Stomach (tissue), 9 donors: ENCODE results near the gene BCL11B. TPM values are rescaled to one million over a fixed set of nuclear protein-coding genes. Genes with fewer than 3 reads are reported as not detected.
"Not testable (repeated sequence)": the region's sequence is repeated elsewhere in the genome, so short reads cannot be mapped to it uniquely, and the experiment has no call there.

Source experiments
- DNase-seq, 2 donors: peaks; one replicate each; pipeline versions ENCODE4 v3.0.0 to v3.0.0-alpha.2; 2013 to 2019
- H3K27ac ChIP-seq, 5 donors: fragments of 200-600 bp in 4 of 5; sonication (generic) in 4 of 5; one replicate each; pipeline ENCODE4 v1.5.1; 2013 to 2019; ENCODE audit warnings: mild to moderate bottlenecking in 1 of 5, moderate library complexity in 1 of 5
- H3K27me3 ChIP-seq, 3 donors: fragments of 200-600 bp; sonication (generic); one replicate each; pipeline ENCODE4 v1.5.1; 2017 to 2019; ENCODE audit warnings: mixed run types in 1 of 3
- H3K36me3 ChIP-seq, 4 donors: fragments of 200-600 bp; sonication (generic); 1 replicate in 3 of 4; 2 replicates in 1 of 4; pipeline ENCODE4 v1.5.1; 2016 to 2019
- H3K4me1 ChIP-seq, 4 donors: fragments of 200-600 bp; sonication (generic); one replicate each; pipeline ENCODE4 v1.5.1; 2016 to 2019
- H3K4me3 ChIP-seq, 4 donors: fragments of 200-600 bp; sonication (generic) in 3 of 4; one replicate each; pipeline ENCODE4 v1.5.1; 2016 to 2019; ENCODE audit warnings: mild to moderate bottlenecking in 1 of 4
- H3K9me3 ChIP-seq, 4 donors: fragments of 200-600 bp; sonication (generic); one replicate each; pipeline ENCODE4 v1.5.1; 2016 to 2019
- CTCF ChIP-seq, 7 experiments: fragments of 450-650 bp in 4 of 7; fragments of 200-600 bp in 3 of 7; sonication (generic) in 3 of 7; IDR thresholded peaks; one replicate each; pipeline ENCODE4 v1.5.1; 2016 to 2019; ENCODE audit warnings: antibody characterized with exemption in 7 of 7, control low read depth in 2 of 7, mild to moderate bottlenecking in 1 of 7
- EP300 ChIP-seq: sonication (generic); formaldehyde crosslinking; IDR thresholded peaks from one replicate; pipeline ENCODE4 v1.6.1; 2017; ENCODE audit warnings: antibody characterized with exemption
- POLR2A ChIP-seq, 4 donors: fragments of 450-650 bp; IDR thresholded peaks; one replicate each; pipeline ENCODE4 v1.6.1; 2016; ENCODE audit warnings: antibody characterized with exemption in 4 of 4, control low read depth in 2 of 4, mild to moderate bottlenecking in 1 of 4, moderate library complexity in 1 of 4
- POLR2AphosphoS5 ChIP-seq, 3 donors: sonication (generic); formaldehyde crosslinking; IDR thresholded peaks; one replicate each; pipeline ENCODE4 v1.6.1; 2016; ENCODE audit warnings: antibody characterized with exemption in 3 of 3
- WGBS, 5 donors: extraction: QIAGEN DNeasy Blood & Tissue Kit in 3 of 5; methylation state at CpG; one replicate each; pipeline versions ENCODE4 v1.1.5 to v1.1.7; 2013 to 2018; 5-methylcytosine and 5-hydroxymethylcytosine counted together
- intact Hi-C: fragments of 100-400 bp; cut with DNase I; formaldehyde crosslinking; loops from one replicate; pipeline ENCODE4 v1.15.1; 2023; ENCODE audit warnings: low total_unique reads
- polyA plus RNA-seq, 3 donors: library from polyadenylated mRNA; stranded (reverse); fragments of 200-250 nt; gene quantifications; one replicate each; pipeline ENCODE4 v1.2.3, GENCODE V29; 2013
- total RNA-seq, 5 donors: library from RNA; depleted of rRNA; stranded (reverse); fragments of >200 nt; gene quantifications; one replicate each; pipeline versions ENCODE4 v1.1.0 to v1.2.3, GENCODE V29; 2014 to 2016
- donor health status: healthy with polysubstance abuse.
- donor health status: Bipolar disorder and iron deficiency.
- donor health status: healthy.

BCL11B gene
- total and polyA plus RNA-seq, 8 donors = 0.15 to 9.6 (median 1.3) TPM; not detected in 1

- H3K27me3 ChIP-seq = peaks cover 0 to 78% (median 19%) of the 10 kb centered on the region in 3 donors
- no peaks in the 10 kb centered on the region for H3K36me3 ChIP-seq
- TF ChIP-seq CTCF (IDR thresholded peaks at IDR 0.05) (no peak), POLR2A (IDR thresholded peaks at IDR 0.05) (no peak), POLR2AphosphoS5 (IDR thresholded peaks at IDR 0.05) (no peak), EP300 (no peak)
- peaks cover 0 to 22% (median 19%) of the 10 kb centered on the region in 4 donors for H3K9me3 ChIP-seq
- 42 to 58% (median 48%) methylated on average over 23 of the region's 23 CpGs for WGBS, 5 donors
- peak in 1 of 2 donors; percentile 53 for DNase-seq
- peaks cover 0 to 25% (median 16%) of the 10 kb centered on the region in 4 donors for H3K4me1 ChIP-seq
- intact Hi-C loops = no loop called here
- H3K27ac ChIP-seq = peak overlapping the region in 3 of 5 donors; percentile 10 to 47 (median 39)
- peak overlapping the region in 1 of 4 donors; percentile 37 for H3K4me3 ChIP-seq
Observed at GRCh38 chr14:99230208-99231151, 41.5 kb downstream of the BCL11B start.

- H3K9me3 ChIP-seq = peaks cover 0 to 15% (median 12%) of the 10 kb centered on the region in 4 donors
Observed at GRCh38 chr14:99229654-99230207, 42.3 kb downstream of the BCL11B start.

GRCh38 chr14:99228760-99229159 lies 43.2 kb downstream of the BCL11B start:
- H3K36me3 ChIP-seq, H3K9me3 ChIP-seq, H3K27ac ChIP-seq, H3K4me3 ChIP-seq, DNase-seq, intact Hi-C loops: not testable (repeated sequence)
- H3K27me3 ChIP-seq = peaks cover 0 to 72% (median 18%) of the 10 kb centered on the region in 3 donors
- 83 to 92% (median 87%) methylated on average over 4 of the region's 4 CpGs for WGBS, 5 donors
- H3K4me1 ChIP-seq = peaks cover 0 to 27% (median 16%) of the 10 kb centered on the region in 4 donors

More at GRCh38 chr14:99229654-99230207, 42.3 kb downstream of the BCL11B start:
- 34 to 42% (median 35%) methylated on average over 10 of the region's 10 CpGs; no CpG with 5 or more reads in 1 of the 5 donors for WGBS, 5 donors
- no peaks in the 10 kb centered on the region for H3K36me3 ChIP-seq
- no peak for TF ChIP-seq CTCF (IDR thresholded peaks at IDR 0.05)
- TF ChIP-seq POLR2A (IDR thresholded peaks at IDR 0.05) = no peak
- no peak for TF ChIP-seq POLR2AphosphoS5 (IDR thresholded peaks at IDR 0.05)
- TF ChIP-seq EP300 = no peak
- peak in 1 of 2 donors; percentile 46 for DNase-seq
- intact Hi-C loops = no loop called here
- peaks cover 0 to 74% (median 19%) of the 10 kb centered on the region in 3 donors for H3K27me3 ChIP-seq
- H3K4me1 ChIP-seq = peaks cover 0 to 27% (median 16%) of the 10 kb centered on the region in 4 donors
- peak overlapping the region in 2 of 5 donors; percentile 9 to 47 for H3K27ac ChIP-seq
- no peak overlapping the region for H3K4me3 ChIP-seq

GRCh38 chr14:99226687-99227086 lies 45.3 kb downstream of the BCL11B start:
- no peak for DNase-seq
- H3K4me3 ChIP-seq = no peak overlapping the region
- H3K9me3 ChIP-seq = no peaks in the 10 kb centered on the region
- peaks cover 0 to 22% (median 10%) of the 10 kb centered on the region in 4 donors for H3K4me1 ChIP-seq
- peaks cover 0 to 53% (median 12%) of the 10 kb centered on the region in 3 donors for H3K27me3 ChIP-seq
- no peak for TF ChIP-seq EP300
- no peak for TF ChIP-seq POLR2AphosphoS5 (IDR thresholded peaks at IDR 0.05)
- TF ChIP-seq CTCF (IDR thresholded peaks at IDR 0.05) = no peak
- TF ChIP-seq POLR2A (IDR thresholded peaks at IDR 0.05) = no peak
- H3K27ac ChIP-seq = no peak overlapping the region
- intact Hi-C loops = no loop called here
- WGBS, 5 donors = 77 to 94% (median 81%) methylated on average over 4 of the region's 4 CpGs
- H3K36me3 ChIP-seq = no peaks in the 10 kb centered on the region
